Epidermal melanocyte (primary cell): ENCODE results near the gene ANKRD40CL.
A peak's percentile ranks its signal among the peaks of the same experiment; 100 is the strongest.

Experiments used
- DNase-seq: peaks from one replicate; pipeline ENCODE4 v3.0.0; 2011; ENCODE audit warnings: low spot score; ENCODE audit not compliant: insufficient read length

Gene ANKRD40CL

GRCh38 chr17:50719144-50719923 is 48.0 kb downstream of the ANKRD40CL start, which contains the start of gene LUC7L3:
LUC7L3 (plus strand) TSS chr17:50719603; CDS start chr17:50719733, 130 bp downstream.
- DNase-seq: peak; percentile 92

GRCh38 chr17:50715471-50715870 is 51.8 kb downstream of the ANKRD40CL start:
- no peak for DNase-seq

GRCh38 chr17:50712641-50713040 is 54.7 kb downstream of the ANKRD40CL start:
- no peak for DNase-seq
